ENCODE measurements around the gene NR2F2.

- TF ChIP-seq CTCF (IDR thresholded peaks at IDR 0.05) (no peak), REST (IDR thresholded peaks at IDR 0.05; ENCODE audit: insufficient read depth in 1 of 2, low read depth in 2 of 2, low read length in 1 of 2) (no peak), POLR2AphosphoS5 (IDR thresholded peaks at IDR 0.05; ENCODE audit: low read depth, low read length) (no peak)
These were observed 8.5 kb downstream of the NR2F2 start for GRCh38 chr15:96338766-96339618.

All from Panc1 (cell line).